ENCODE results near the gene SPOCK1.
A peak's percentile ranks its signal among the peaks of the same experiment; 100 is the strongest.
"Not testable (repeated sequence)": the region's sequence is repeated elsewhere in the genome, so short reads cannot be mapped to it uniquely, and the experiment has no call there.

The SPOCK1 gene

DNA sequence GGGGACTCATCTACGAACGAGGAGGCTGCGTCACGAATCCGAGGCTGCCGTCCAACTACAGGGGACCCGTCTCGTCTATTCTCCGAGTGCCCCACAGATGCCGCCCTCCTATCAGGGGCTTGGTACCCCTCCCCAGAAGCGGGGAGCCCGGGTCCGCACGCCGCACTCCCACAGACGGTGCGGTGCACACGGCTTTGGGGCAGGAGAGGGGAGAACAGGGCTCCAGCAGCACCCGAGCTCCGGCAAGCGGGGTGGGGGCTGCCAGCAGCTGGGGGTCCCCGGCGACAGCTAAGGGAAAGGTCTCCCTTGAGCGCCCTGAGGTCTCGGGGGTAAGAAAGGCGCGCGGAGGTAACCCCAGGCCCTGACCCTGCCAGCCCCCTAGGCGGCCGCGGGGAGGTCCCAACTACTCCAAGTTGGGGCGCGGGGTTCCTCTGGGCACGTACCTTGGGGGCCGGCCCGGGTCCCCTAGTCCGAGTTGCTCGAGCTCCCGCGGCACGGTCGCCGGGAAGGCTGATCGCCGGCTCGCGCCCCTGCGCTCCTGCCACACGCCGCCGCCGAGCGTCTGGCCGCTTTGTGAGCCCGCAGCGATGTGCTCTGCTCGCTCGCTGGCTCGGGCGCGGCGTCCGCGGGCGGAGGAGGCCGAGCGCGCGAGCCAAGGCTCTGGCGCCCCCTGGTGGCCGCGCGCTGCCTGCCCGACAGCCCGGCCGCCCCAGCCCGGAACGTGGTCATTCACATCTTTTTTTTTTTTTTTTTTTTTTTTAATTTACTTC is at the start of gene SPOCK1:
TSS of gene SPOCK1 (minus strand) at position 591 of the 770 bp plus-strand sequence.
- TF ChIP-seq CTCF (IDR thresholded peaks at IDR 0.05; ENCODE audit: control insufficient read depth, insufficient read depth, low read depth, low read length, missing control alignments) = peak; percentile 53
- peak within 1 kb of the TSS; percentile 87 for H3K4me3 ChIP-seq (ENCODE audit: control insufficient read depth, low read depth, low read length)
- peak; percentile 14 for DNase-seq (ENCODE audit: low read depth)

GRCh38 chr5:137545956-137546355 is 46.8 kb upstream of the SPOCK1 start:
- H3K4me3 ChIP-seq (ENCODE audit: control insufficient read depth, low read depth, low read length) = no peak overlapping the region
- no peak for TF ChIP-seq CTCF (IDR thresholded peaks at IDR 0.05; ENCODE audit: control insufficient read depth, insufficient read depth, low read depth, low read length, missing control alignments)
- DNase-seq (ENCODE audit: low read depth) = no peak

DNA sequence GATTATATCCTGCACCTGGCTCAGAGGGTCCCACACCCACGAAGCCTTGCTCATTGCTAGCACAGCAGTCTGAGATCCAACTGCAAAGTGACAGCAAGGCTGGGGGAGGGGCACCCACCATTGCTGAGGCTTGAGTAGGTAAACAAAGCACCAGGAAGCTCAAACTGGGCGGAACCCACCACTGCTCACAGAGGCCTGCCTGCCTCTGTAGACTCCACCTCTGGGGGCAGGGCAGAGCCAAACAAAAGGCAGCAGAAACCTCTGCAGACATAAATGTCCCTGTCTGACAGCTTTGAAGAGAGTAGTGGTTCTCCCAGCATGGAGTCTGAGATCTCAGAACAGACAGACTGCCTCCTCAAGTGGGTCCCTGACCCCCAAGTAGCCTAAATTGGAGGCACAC is 36.3 kb upstream of the SPOCK1 start:
- not testable (repeated sequence) for H3K4me3 ChIP-seq (ENCODE audit: control insufficient read depth, low read depth, low read length); DNase-seq (ENCODE audit: low read depth)

DNA sequence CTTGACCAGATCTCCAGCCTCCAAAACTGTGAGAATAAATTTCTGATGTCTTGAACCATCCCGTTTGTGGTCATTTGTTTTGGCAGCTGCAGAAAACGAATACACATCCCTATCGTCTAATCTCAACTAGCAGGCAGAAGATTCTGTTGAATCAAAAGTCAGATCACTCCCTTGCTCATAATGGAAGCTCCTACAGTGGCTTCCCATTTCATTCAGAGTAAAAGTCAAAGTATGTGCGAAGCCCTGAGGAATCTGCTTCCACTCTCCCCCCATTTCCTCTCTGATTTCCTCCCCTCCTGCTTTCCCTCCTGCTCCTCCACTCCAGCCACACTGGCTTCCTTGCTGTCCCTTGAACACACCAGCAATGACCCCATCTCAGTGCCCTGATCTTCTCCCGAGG is 34.8 kb upstream of the SPOCK1 start:
- no peak overlapping the region for H3K4me3 ChIP-seq (ENCODE audit: control insufficient read depth, low read depth, low read length)
- DNase-seq (ENCODE audit: low read depth) = no peak
- no peak for TF ChIP-seq CTCF (IDR thresholded peaks at IDR 0.05; ENCODE audit: control insufficient read depth, insufficient read depth, low read depth, low read length, missing control alignments)

GRCh38 chr5:137531266-137531665 is 32.1 kb upstream of the SPOCK1 start:
- H3K4me3 ChIP-seq (ENCODE audit: control insufficient read depth, low read depth, low read length) = no peak overlapping the region
- no peak for TF ChIP-seq CTCF (IDR thresholded peaks at IDR 0.05; ENCODE audit: control insufficient read depth, insufficient read depth, low read depth, low read length, missing control alignments)
- DNase-seq (ENCODE audit: low read depth) = no peak

DNA sequence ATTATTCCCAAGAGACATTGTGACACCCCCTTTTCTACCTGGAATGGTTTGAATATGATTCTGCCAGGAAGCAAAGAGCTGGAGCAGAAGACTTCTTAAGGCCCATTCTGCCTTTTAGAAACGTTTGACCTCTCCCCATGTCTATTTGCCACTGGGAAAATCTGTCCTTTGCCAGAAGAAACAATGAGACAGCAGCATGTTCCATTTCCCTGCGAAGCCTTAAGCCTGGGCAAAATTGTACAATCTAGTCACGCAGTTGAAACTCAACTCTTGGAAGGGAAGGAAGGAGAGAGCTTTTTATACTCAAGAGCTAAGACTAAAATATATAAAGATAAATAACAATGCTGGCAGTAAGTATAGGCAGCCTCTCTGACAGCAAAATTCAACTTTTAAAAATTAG is 22.1 kb upstream of the SPOCK1 start:
- no peak overlapping the region for H3K4me3 ChIP-seq (ENCODE audit: control insufficient read depth, low read depth, low read length)
- no peak for DNase-seq (ENCODE audit: low read depth)
- no peak for TF ChIP-seq CTCF (IDR thresholded peaks at IDR 0.05; ENCODE audit: control insufficient read depth, insufficient read depth, low read depth, low read length, missing control alignments)

DNA sequence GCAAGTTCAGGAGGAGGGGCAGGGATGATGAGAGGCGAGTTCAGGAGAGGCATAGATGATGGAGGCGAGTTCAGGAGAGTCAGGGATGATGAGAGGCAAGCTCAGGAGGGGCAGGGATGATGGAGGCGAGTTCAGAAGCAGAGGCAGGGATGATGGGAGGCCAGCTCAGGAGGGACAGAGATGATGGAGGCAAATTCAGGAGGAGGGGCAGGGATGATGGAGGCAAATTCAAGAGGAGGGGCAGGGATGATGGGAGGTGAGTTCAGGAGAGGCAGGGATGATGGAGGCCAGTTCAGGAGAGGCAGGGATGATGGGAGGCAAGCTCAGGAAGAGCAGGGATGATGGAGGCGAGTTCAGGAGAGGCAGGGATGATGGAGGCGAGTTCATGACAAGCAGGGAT is 17.8 kb upstream of the SPOCK1 start:
- TF ChIP-seq CTCF (IDR thresholded peaks at IDR 0.05; ENCODE audit: control insufficient read depth, insufficient read depth, low read depth, low read length, missing control alignments) = no peak
- DNase-seq (ENCODE audit: low read depth) = no peak
- no peak overlapping the region for H3K4me3 ChIP-seq (ENCODE audit: control insufficient read depth, low read depth, low read length)
